GM11168 (cell line): Measurements from ENCODE around the gene GRAMD2A.

Experiments
- in situ Hi-C: fragments of 300-500 bp; cut with MboI; formaldehyde crosslinking; loops from one replicate; pipeline ENCODE4 v1.12.0; 2022; ENCODE audit warnings: low sequenced_read_pairs; ENCODE audit not compliant: unreplicated experiment

The GRAMD2A gene

GRCh38 chr15:72112805-72113204, 84.8 kb downstream of the GRAMD2A start:
- in situ Hi-C loops = no loop called here

- in situ Hi-C loops = no loop called here
Observed at GRCh38 chr15:72112116-72112515, 85.5 kb downstream of the GRAMD2A start.

GRCh38 chr15:72110355-72110754, 87.2 kb downstream of the GRAMD2A start:
- in situ Hi-C loops = no loop called here
